HEK293 (cell line): ENCODE results near the gene NCOA3.

Experiments
- BCL6B ChIP-seq: fragments of 450-650 bp; formaldehyde crosslinking; IDR thresholded peaks from 2 replicates; pipeline ENCODE4 v1.5.1; 2017; ENCODE audit warnings: missing biosample characterization, missing genetic modification characterization
- CTCF ChIP-seq: fragments of 450-650 bp; formaldehyde crosslinking; IDR thresholded peaks from 2 replicates; pipeline ENCODE4 v1.5.1; 2016; ENCODE audit warnings: missing biosample characterization, missing genetic modification characterization
- YY1 ChIP-seq: fragments of 450-650 bp; formaldehyde crosslinking; IDR thresholded peaks from 2 replicates; pipeline ENCODE4 v1.5.1; 2018; ENCODE audit warnings: missing biosample characterization, missing genetic modification characterization
- ZNF18 ChIP-seq: fragments of 450-650 bp; formaldehyde crosslinking; IDR thresholded peaks from 2 replicates; pipeline ENCODE4 v1.5.1; 2016; ENCODE audit warnings: missing biosample characterization, missing genetic modification characterization
- TF ChIP-seq, protein P1 (sequence below): fragments of 450-650 bp; formaldehyde crosslinking; IDR thresholded peaks from 2 replicates; pipeline ENCODE4 v1.5.1; 2016; ENCODE audit warnings: missing biosample characterization, missing genetic modification characterization

GRCh38 chr20:47559141-47559540, 57.5 kb downstream of the NCOA3 start:
- TF ChIP-seq BCL6B (no peak), YY1 (tag by site-specific recombination) (no peak), ZNF18 (tag by site-specific recombination) (no peak), CTCF (no peak)
- TF ChIP-seq, protein P1, sequence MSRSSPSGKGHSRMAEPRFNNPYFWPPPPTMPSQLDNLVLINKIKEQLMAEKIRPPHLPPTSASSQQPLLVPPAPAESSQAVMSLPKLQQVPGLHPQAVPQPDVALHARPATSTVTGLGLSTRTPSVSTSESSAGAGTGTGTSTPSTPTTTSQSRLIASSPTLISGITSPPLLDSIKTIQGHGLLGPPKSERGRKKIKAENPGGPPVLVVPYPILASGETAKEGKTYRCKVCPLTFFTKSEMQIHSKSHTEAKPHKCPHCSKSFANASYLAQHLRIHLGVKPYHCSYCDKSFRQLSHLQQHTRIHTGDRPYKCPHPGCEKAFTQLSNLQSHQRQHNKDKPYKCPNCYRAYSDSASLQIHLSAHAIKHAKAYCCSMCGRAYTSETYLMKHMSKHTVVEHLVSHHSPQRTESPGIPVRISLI = no peak
